Measurements from ENCODE around the gene CPAMD8. TPM values are rescaled to one million over a fixed set of nuclear protein-coding genes. Genes with fewer than 3 reads are reported as not detected.

Gene CPAMD8
- total RNA-seq, 1 donor from 2014 or later, result 5.3 TPM

GRCh38 chr19:16952046-16952445 lies 74.6 kb downstream of the CPAMD8 start:
- Histone ChIP-seq H3K27me3 (ENCODE audit: control insufficient read depth, insufficient read depth, low read length) (no peaks in the 10 kb centered on the region), H3K4me3 (ENCODE audit: low read depth, low read length) (no peak overlapping the region), H3K36me3 (ENCODE audit: control insufficient read depth, insufficient read depth, low read length) (no peaks in the 10 kb centered on the region)
- TF ChIP-seq CTCF (IDR thresholded peaks at IDR 0.05; ENCODE audit: insufficient read depth, low read length, poor library complexity, severe bottlenecking), result no peak
- no peak for DNase-seq (ENCODE audit: low read depth)

- Histone ChIP-seq H3K4me3 (ENCODE audit: low read depth, low read length) (no peak overlapping the region), H3K27me3 (ENCODE audit: control insufficient read depth, insufficient read depth, low read length) (no peaks in the 10 kb centered on the region), H3K36me3 (ENCODE audit: control insufficient read depth, insufficient read depth, low read length) (no peaks in the 10 kb centered on the region)
- TF ChIP-seq CTCF (IDR thresholded peaks at IDR 0.05; ENCODE audit: insufficient read depth, low read length, poor library complexity, severe bottlenecking), result no peak
- DNase-seq (ENCODE audit: low read depth), result no peak
Measured at GRCh38 chr19:16951529-16951928, 75.1 kb downstream of the CPAMD8 start.

GRCh38 chr19:16949496-16950023 lies 77.0 kb downstream of the CPAMD8 start:
- no peak for TF ChIP-seq CTCF (IDR thresholded peaks at IDR 0.05; ENCODE audit: insufficient read depth, low read length, poor library complexity, severe bottlenecking)
- no peak for DNase-seq (ENCODE audit: low read depth)

GRCh38 chr19:16946951-16947940 lies 79.4 kb downstream of the CPAMD8 start:
- Histone ChIP-seq H3K27me3 (ENCODE audit: control insufficient read depth, insufficient read depth, low read length) (no peaks in the 10 kb centered on the region), H3K36me3 (ENCODE audit: control insufficient read depth, insufficient read depth, low read length) (no peaks in the 10 kb centered on the region), H3K4me3 (ENCODE audit: low read depth, low read length) (no peak overlapping the region)
- no peak for DNase-seq (ENCODE audit: low read depth)
- TF ChIP-seq CTCF (IDR thresholded peaks at IDR 0.05; ENCODE audit: insufficient read depth, low read length, poor library complexity, severe bottlenecking), result no peak

More at GRCh38 chr19:16949496-16950023, 77.0 kb downstream of the CPAMD8 start:
- Histone ChIP-seq H3K36me3 (ENCODE audit: control insufficient read depth, insufficient read depth, low read length) (no peaks in the 10 kb centered on the region), H3K27me3 (ENCODE audit: control insufficient read depth, insufficient read depth, low read length) (no peaks in the 10 kb centered on the region), H3K4me3 (ENCODE audit: low read depth, low read length) (no peak overlapping the region)

- Histone ChIP-seq H3K36me3 (ENCODE audit: control insufficient read depth, insufficient read depth, low read length) (no peaks in the 10 kb centered on the region), H3K27me3 (ENCODE audit: control insufficient read depth, insufficient read depth, low read length) (no peaks in the 10 kb centered on the region), H3K4me3 (ENCODE audit: low read depth, low read length) (no peak overlapping the region)
- no peak for DNase-seq (ENCODE audit: low read depth)
- TF ChIP-seq CTCF (IDR thresholded peaks at IDR 0.05; ENCODE audit: insufficient read depth, low read length, poor library complexity, severe bottlenecking), result no peak
Measured at GRCh38 chr19:16945762-16946465, 80.7 kb downstream of the CPAMD8 start.

Measured in kidney epithelial cell (primary cell).